Mammary epithelial cell (primary cell): ENCODE measurements around the gene AKAP13.

Experiments used
- CTCF ChIP-seq, 2 donors: IDR thresholded peaks in 1 of 2; conservative IDR thresholded peaks in 1 of 2; 2 replicates each; pipeline ENCODE4 v1.5.1; 2011 to 2012; ENCODE audit warnings: inconsistent platforms in 2 of 2, low read length in 2 of 2, mild to moderate bottlenecking in 2 of 2, control low read depth in 1 of 2, low read depth in 1 of 2; ENCODE audit not compliant: insufficient read depth in 1 of 2; ENCODE audit errors: extremely low read depth in 1 of 2
- EZH2 ChIP-seq: IDR thresholded peaks from 2 replicates; pipeline ENCODE4 v1.6.1; 2012; ENCODE audit warnings: low read length, inconsistent platforms, borderline replicate concordance

- no peak for TF ChIP-seq EZH2
- no peak for TF ChIP-seq CTCF (conservative IDR thresholded peaks at IDR 0.05 in 1 of 2, IDR thresholded peaks at IDR 0.05 in 1 of 2; ENCODE audit: extremely low read depth in 1 of 2, insufficient read depth in 1 of 2, low read depth in 1 of 2, low read length in 2 of 2)
Measured at GRCh38 chr15:85621094-85621493, 240.7 kb downstream of the AKAP13 start.
